IPS DF 6.9 (cell line): ENCODE results near the gene SLC2A4.
"Not testable (repeated sequence)": the region's sequence is repeated elsewhere in the genome, so short reads cannot be mapped to it uniquely, and the experiment has no call there.

Source experiments
- DNase-seq: peaks from one replicate; pipeline ENCODE4 v3.0.0-alpha.2; 2013; ENCODE audit warnings: low read depth, low spot score
- H3K27ac ChIP-seq: one replicate; pipeline ENCODE4 v1.5.1; 2013; ENCODE audit warnings: low read length, control low read depth
- H3K27me3 ChIP-seq: 2 replicates; pipeline ENCODE4 v1.6.1; 2013; ENCODE audit warnings: mild to moderate bottlenecking, low read length; ENCODE audit not compliant: control insufficient read depth, insufficient read depth
- H3K36me3 ChIP-seq: 2 replicates; pipeline ENCODE4 v1.6.1; 2013; ENCODE audit warnings: low read length; ENCODE audit not compliant: control insufficient read depth, insufficient read depth
- H3K4me1 ChIP-seq: 2 replicates; pipeline ENCODE4 v1.6.1; 2013; ENCODE audit warnings: low read length; ENCODE audit not compliant: control insufficient read depth, insufficient read depth
- H3K4me3 ChIP-seq: 2 replicates; pipeline ENCODE4 v1.5.1; 2013; ENCODE audit warnings: mild to moderate bottlenecking, low read length
- H3K9me3 ChIP-seq: 2 replicates; pipeline ENCODE4 v1.6.1; 2013; ENCODE audit warnings: low read length, inconsistent platforms; ENCODE audit not compliant: control insufficient read depth, insufficient read depth
- WGBS: extraction: QIAGEN DNeasy Blood & Tissue Kit; methylation state at CpG from one replicate; pipeline ENCODE4 v1.1.7; 2013; ENCODE audit warnings: mixed read lengths, missing lambda C conversion rate; ENCODE audit not compliant: insufficient read length, insufficient coverage; 5-methylcytosine and 5-hydroxymethylcytosine counted together

Gene SLC2A4

GRCh38 chr17:7326186-7326585 is 44.7 kb downstream of the SLC2A4 start:
- Histone ChIP-seq H3K9me3 (no peaks in the 10 kb centered on the region), H3K27me3 (no peaks in the 10 kb centered on the region), H3K4me1 (peaks cover 2% of the 10 kb centered on the region; the same call in 1 of the 2 replicates), H3K27ac (no peak overlapping the region), H3K36me3 (peaks cover 33% of the 10 kb centered on the region), H3K4me3 (no peak overlapping the region)
- no CpG with 5 or more reads among the region's 11 CpGs for WGBS
- DNase-seq = no peak

GRCh38 chr17:7327056-7327455 is 45.5 kb downstream of the SLC2A4 start:
- H3K27ac ChIP-seq = no peak overlapping the region
- H3K36me3 ChIP-seq = peaks cover 25% of the 10 kb centered on the region
- DNase-seq = no peak
- no peaks in the 10 kb centered on the region for H3K27me3 ChIP-seq
- no CpG with 5 or more reads among the region's 7 CpGs for WGBS
- H3K9me3 ChIP-seq = no peaks in the 10 kb centered on the region
- peaks cover 2% of the 10 kb centered on the region; the same call in 1 of the 2 replicates for H3K4me1 ChIP-seq
- H3K4me3 ChIP-seq = no peak overlapping the region

GRCh38 chr17:7327501-7327900 is 46.0 kb downstream of the SLC2A4 start:
- Histone ChIP-seq H3K9me3 (no peaks in the 10 kb centered on the region), H3K36me3 (peaks cover 21% of the 10 kb centered on the region), H3K27ac (no peak overlapping the region), H3K27me3 (no peaks in the 10 kb centered on the region), H3K4me1 (peaks cover 2% of the 10 kb centered on the region; the same call in 1 of the 2 replicates), H3K4me3 (no peak overlapping the region)
- no peak for DNase-seq
- no CpG with 5 or more reads among the region's 17 CpGs for WGBS

- H3K4me3 ChIP-seq = no peak overlapping the region
- no peak for DNase-seq
- no peaks in the 10 kb centered on the region for H3K27me3 ChIP-seq
- WGBS = no CpG with 5 or more reads among the region's 1 CpG
- no peaks in the 10 kb centered on the region for H3K9me3 ChIP-seq
- peaks cover 2% of the 10 kb centered on the region; the same call in 1 of the 2 replicates for H3K4me1 ChIP-seq
- peaks cover 16% of the 10 kb centered on the region for H3K36me3 ChIP-seq
- no peak overlapping the region for H3K27ac ChIP-seq
Measured at GRCh38 chr17:7328009-7328408, 46.5 kb downstream of the SLC2A4 start.

GRCh38 chr17:7328840-7329373 is 47.4 kb downstream of the SLC2A4 start, which contains the start of gene NEURL4:
NEURL4 (minus strand) TSS chr17:7329335; CDS start chr17:7329312, 23 bp downstream.
- H3K4me3 ChIP-seq = peak within 1 kb of the TSS; percentile 72; the same call in 1 of the 2 replicates
- no peak within 1 kb of the TSS for H3K27ac ChIP-seq
- DNase-seq = no peak
- no peaks in the 10 kb centered on the region for H3K27me3 ChIP-seq
- peaks cover 7% of the 10 kb centered on the region for H3K36me3 ChIP-seq
- no peaks in the 10 kb centered on the region for H3K9me3 ChIP-seq
- peaks cover 2% of the 10 kb centered on the region; the same call in 1 of the 2 replicates for H3K4me1 ChIP-seq
- no CpG with 5 or more reads among the region's 50 CpGs for WGBS

GRCh38 chr17:7329374-7329996 is 48.0 kb downstream of the SLC2A4 start:
- no peaks in the 10 kb centered on the region for H3K27me3 ChIP-seq

DNA sequence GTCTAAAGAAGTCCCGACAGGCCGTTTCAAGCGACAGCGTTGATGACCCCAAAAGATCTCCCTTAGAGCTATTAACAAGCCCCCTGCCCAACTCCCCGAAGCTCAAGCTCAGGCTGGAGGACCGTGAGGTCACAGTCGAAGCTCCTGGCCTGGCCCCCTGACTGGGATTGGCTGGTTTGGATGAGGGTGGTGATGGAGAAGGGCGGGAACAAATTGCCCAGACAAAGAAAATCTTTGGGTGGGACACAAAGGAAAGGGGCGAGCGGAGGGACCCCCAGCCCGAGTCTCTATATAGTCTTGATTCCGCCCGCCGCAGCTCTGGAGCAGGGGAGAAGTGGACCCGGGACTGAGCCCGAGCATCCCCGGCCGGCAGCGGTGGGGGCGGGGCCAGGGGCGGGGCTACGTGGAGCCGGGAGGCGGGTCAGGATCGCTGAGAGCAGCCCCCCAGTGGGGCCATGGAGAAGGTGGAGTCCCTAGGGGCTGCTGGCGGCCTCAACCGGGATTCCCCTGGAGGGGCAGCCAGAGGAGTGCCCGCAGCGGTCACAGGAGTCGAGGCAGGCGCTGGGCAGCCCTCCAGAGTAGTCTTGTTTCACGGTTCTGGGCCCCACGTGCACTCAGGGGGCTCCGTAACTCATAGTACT is 48.6 kb downstream of the SLC2A4 start:
- Histone ChIP-seq H3K9me3 (no peaks in the 10 kb centered on the region), H3K36me3 (peaks cover 3% of the 10 kb centered on the region; the same call in 1 of the 2 replicates), H3K4me3 (peak overlapping the region; percentile 72; the same call in 1 of the 2 replicates), H3K27ac (no peak overlapping the region), H3K27me3 (no peaks in the 10 kb centered on the region), H3K4me1 (peaks cover 2% of the 10 kb centered on the region; the same call in 1 of the 2 replicates)
- DNase-seq = peak; percentile 72
- WGBS = no CpG with 5 or more reads among the region's 34 CpGs

More at GRCh38 chr17:7329374-7329996, 48.0 kb downstream of the SLC2A4 start:
- Histone ChIP-seq H3K4me3 (peak overlapping the region; percentile 72; the same call in 1 of the 2 replicates), H3K4me1 (peaks cover 2% of the 10 kb centered on the region; the same call in 1 of the 2 replicates), H3K27ac (no peak overlapping the region), H3K9me3 (no peaks in the 10 kb centered on the region), H3K36me3 (peaks cover 6% of the 10 kb centered on the region)
- WGBS = no CpG with 5 or more reads among the region's 43 CpGs
- peak; percentile 99 for DNase-seq

- Histone ChIP-seq H3K27me3 (no peaks in the 10 kb centered on the region), H3K9me3 (no peaks in the 10 kb centered on the region), H3K36me3 (peaks cover 3% of the 10 kb centered on the region; the same call in 1 of the 2 replicates), H3K4me3 (peak overlapping the region; percentile 72; the same call in 1 of the 2 replicates), H3K4me1 (peaks cover 2% of the 10 kb centered on the region; the same call in 1 of the 2 replicates), H3K27ac (no peak overlapping the region)
- no peak for DNase-seq
- WGBS = no CpG with 5 or more reads among the region's 13 CpGs
Measured at GRCh38 chr17:7330638-7331015, 49.1 kb downstream of the SLC2A4 start.

- Histone ChIP-seq H3K27me3 (no peaks in the 10 kb centered on the region), H3K4me1 (peaks cover 4% of the 10 kb centered on the region), H3K4me3 (no peak overlapping the region), H3K9me3 (no peaks in the 10 kb centered on the region), H3K36me3 (no peaks in the 10 kb centered on the region), H3K27ac (no peak overlapping the region)
- DNase-seq = no peak
- no CpG with 5 or more reads among the region's 7 CpGs for WGBS
Measured at GRCh38 chr17:7332111-7332510, 50.6 kb downstream of the SLC2A4 start.

- not testable (repeated sequence) for H3K4me1 ChIP-seq, H3K4me3 ChIP-seq, DNase-seq, H3K27me3 ChIP-seq, H3K27ac ChIP-seq, H3K36me3 ChIP-seq, H3K9me3 ChIP-seq
- no CpG with 5 or more reads among the region's 14 CpGs for WGBS
Measured at GRCh38 chr17:7332600-7333069, 51.1 kb downstream of the SLC2A4 start.
